GM18909 (cell line): ENCODE measurements around the gene ZFYVE28.

Experiments used
- ATAC-seq: cut with Tn5 transposase; IDR thresholded peaks from one replicate; pipeline ENCODE4 v1.9.1; 2021; ENCODE audit warnings: mild to moderate bottlenecking; ENCODE audit not compliant: unreplicated experiment, poor library complexity

The ZFYVE28 gene

DNA sequence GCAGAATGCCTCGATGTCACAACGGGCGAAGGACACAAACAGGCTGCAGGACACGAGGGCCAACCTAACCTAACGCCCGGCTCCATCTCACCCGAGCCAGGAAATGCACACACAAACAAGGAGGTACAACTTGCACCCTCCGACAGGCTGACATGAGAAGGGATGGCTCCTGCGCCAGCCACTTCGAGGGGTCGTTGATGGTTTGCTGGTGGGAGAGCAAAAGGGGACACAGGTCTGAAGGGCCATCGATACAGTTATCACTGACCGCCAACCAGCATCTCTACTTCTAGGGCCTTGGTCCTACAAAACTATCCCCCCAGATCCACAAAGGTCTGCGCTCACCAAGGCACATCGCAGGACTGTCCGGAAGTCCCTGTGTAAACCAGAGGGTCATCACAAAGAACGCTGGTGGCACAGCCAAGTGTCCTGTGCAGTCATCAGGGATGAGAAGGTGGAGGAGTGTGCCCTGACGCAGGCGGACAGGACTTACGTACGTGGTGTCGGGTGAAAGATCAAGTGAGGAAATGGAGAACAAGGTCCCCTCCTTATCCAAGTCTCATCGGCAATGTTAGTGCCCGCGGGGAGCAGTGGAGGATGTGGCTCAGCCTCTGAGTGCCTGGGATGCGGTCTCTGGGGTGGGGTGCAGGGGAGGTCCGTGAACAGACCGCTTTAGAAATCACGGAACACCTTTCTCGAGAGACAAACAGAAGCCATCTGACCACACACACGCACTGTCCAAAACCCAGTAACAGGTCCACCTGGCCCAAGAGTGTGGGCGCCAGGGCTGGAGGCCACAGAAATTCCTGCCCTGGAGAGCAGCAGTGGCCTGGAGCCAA is 163.6 kb downstream of the ZFYVE28 start:
- no peak for ATAC-seq

GRCh38 chr4:2253160-2254084 is 165.0 kb downstream of the ZFYVE28 start:
- no peak for ATAC-seq

GRCh38 chr4:2252530-2253091 is 165.8 kb downstream of the ZFYVE28 start:
- ATAC-seq: no peak

DNA sequence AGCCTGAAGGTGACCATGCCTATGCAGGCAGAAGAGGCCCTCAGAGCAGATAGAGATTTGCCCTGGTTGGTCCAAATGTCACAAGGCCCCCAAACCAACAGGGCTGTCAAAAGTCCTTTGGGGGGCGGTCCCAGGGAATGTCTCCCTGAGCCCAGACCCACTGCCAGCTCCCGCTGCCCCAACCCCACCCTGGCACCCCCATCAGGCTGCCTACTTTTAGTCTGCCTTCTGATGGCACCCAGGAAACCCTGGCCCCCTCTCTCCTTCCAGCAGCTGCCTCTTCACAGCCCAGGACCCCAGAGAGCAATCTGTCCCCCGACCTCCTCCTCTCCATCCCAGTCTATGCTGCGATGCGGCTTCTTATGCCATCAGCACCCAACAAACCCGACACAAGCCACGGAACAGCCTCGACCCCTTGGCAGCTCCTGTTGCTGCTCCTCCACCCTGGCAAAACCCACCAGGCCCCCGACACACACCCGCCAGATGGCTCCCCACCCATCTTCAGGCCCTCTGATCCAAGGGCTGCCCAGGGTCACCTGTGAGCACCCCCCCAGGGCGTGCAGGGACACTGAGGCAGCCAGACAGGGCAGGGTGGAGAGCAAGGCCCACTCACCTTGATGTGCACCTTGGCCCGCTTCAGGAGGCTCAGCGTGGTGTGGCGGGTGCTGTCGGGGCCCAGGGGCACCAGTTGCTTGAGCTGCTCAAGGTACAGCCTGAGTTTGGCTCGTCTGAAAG is 166.5 kb downstream of the ZFYVE28 start:
- ATAC-seq: no peak

DNA sequence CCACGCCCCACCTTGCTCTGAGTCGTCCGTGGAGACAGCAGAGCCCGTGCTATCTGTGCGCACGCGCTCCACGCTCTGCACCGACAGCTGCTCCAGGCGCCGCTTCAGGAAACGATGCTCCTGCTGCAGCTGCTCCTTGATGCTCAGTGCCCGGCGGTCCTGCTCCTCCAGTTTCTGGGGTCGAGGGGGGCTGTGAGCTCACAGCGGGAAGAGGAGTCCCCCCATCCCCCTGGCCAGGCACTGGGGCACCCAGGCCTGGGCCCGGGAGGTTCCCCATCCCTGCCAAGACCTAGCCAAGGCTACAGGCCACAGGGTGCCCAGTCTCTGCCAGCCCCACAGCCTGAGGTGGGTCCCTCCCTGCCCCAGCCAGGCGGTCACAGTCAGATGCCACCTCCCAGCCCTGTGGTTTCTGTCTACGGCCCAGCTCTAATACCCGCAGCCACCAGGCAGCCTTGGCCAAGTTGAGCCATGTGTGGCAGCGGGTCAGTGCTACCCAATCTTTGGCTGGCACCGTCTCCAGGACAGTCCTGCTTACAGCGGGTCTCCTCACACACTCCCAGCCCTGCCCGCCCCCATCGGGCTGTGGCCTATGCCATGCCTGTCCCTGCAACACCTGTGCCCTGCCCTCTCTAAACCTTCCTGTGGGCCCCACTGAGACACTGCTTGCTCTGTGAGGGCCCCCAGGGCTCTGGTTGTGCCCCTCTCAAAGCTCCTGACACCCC is 167.2 kb downstream of the ZFYVE28 start:
- ATAC-seq: no peak

GRCh38 chr4:2250357-2251072 is 167.9 kb downstream of the ZFYVE28 start:
- no peak for ATAC-seq

GRCh38 chr4:2249526-2250356 is 168.7 kb downstream of the ZFYVE28 start:
- no peak for ATAC-seq

DNA sequence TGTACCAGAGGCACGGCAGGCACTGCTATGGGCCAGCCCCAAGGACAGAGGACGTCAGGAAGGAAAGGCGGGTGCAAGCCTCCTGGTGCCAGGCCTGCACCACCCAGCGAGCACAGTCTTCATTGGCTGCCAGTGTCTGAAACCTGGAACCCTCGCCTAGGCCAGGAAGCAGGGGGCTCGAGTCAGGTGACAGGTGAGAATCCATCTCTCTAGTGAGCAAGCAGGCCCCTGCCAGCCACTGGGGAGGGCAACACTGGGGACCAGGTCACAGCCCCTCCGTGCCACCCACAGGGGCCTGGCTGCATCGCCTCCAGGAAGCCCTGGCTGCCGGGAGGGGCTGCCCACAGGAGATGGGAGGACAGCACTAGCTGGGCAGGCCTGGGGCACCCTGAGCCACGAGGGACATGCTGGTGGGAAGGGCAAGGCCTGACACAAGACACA is 169.6 kb downstream of the ZFYVE28 start:
- no peak for ATAC-seq

- no peak for ATAC-seq
These were observed 170.2 kb downstream of the ZFYVE28 start for GRCh38 chr4:2248044-2248780.

DNA sequence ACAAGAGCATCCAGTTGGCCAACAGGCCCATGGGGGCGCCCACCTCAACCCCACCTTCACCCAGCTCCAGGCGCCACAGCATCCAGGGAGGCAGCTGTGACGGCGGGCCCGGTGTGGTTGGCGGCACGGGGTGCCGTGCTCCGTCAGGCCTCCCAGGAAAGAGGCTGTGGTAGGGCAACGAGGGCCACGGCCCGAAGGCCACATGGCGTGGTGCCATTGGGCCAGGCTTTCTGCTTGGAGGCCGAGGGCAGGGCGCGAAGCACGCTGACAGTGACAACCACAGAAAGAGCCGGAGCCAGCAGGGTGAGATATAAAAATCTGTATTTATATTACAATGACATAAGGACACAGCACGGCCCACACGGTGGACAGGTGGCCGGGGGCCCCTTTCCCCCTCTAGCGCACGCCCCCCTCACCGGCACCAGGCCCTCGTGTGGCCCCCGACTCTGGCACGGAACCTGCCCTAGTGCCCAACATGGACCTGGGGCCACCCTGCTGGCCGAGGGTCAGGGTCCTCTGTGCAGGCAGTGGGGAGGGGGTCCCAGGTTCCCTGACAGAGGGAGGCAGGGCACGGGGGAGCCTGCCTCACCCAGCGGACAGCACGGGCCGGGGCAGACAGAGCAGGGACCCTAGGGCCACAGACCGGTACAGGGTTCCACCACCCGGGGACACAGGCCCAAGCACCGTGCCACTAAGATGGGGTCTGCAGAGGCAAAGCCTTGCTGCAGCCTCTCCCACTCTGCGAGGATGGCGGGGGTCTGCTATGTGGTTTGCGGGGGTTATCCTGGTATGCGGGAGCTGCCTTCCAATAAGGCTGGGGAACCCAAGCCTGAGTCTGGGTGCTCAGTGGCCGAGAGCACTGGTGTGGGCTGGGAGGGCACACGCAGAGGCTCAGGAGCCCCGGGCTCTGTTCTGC is 171.1 kb downstream of the ZFYVE28 start:
- no peak for ATAC-seq

- no peak for ATAC-seq
These were observed 171.9 kb downstream of the ZFYVE28 start for GRCh38 chr4:2246384-2247127.

DNA sequence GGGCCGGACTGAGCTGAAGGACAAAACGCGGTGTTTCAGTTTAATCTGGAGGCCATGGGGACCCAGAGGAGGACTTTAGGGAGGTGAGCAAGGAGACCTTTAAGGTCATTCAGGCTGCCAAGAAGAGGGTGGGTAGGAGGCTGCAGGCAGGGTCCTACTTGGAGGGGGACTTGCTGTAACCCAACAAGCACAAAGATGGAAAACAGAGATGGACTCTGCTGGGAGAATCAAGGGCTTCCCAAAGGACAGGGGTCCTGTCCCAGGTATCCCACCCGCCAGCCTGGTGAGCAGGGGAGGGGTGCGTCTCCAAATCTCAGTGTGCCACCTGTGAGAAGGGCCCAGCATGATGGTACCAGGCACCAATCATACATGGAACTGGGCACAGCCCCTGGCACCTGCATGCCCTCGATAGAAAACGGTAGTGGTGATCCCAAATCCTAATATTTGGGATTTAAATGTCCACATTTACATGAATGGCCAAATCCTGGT is 172.6 kb downstream of the ZFYVE28 start:
- no peak for ATAC-seq

GRCh38 chr4:2245057-2245786 is 173.2 kb downstream of the ZFYVE28 start:
- no peak for ATAC-seq

GRCh38 chr4:2243681-2244380 is 174.6 kb downstream of the ZFYVE28 start:
- ATAC-seq: no peak
